ENCODE results near the gene PRR22. TPM values are rescaled to one million over a fixed set of nuclear protein-coding genes. Genes with fewer than 3 reads are reported as not detected.

Gene PRR22
- total and polyA plus RNA-seq, 3 donors from 2014 or later: 24.0 to 54.9 (median 35.0) TPM

DNA sequence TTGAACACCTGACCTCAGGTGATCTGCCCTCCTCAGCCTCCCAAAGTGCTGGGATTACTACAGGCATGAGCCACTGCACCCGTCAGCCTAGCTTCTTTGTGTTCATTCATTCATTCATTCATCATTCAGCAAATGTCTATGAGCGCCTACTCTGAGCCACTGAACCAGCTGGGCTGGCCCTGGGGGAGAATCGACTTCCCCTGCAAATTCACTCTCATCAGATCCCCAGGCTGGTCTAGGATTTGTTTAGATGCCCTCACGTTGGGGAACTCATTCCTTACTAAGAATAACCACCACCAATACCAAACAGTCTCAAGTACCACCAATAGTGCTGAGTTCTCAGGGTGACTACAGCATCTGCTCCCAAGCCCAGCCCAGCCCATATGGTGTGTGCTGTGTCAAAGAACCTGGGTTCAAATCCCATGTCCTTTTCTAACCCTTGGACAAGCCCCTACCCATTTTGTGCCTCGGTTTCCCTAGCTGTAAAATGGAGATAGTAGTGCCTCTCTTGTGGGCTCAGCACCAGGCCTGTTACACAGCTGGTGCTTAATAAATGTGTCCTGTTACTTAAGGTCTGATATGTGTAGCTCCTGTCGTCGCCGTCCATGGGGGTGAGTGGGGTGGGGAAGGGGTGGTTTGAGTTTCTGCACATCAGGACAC, 37.1 kb upstream of the PRR22 start:
- DNase-seq: no peak
- intact Hi-C loops (cut with DNase I; ENCODE audit: low total_unique reads): no loop called here
- no peaks in the 10 kb centered on the region for H3K27me3 ChIP-seq
- TF ChIP-seq POLR2A (IDR thresholded peaks at IDR 0.05): no peak
- TF ChIP-seq, protein P1, sequence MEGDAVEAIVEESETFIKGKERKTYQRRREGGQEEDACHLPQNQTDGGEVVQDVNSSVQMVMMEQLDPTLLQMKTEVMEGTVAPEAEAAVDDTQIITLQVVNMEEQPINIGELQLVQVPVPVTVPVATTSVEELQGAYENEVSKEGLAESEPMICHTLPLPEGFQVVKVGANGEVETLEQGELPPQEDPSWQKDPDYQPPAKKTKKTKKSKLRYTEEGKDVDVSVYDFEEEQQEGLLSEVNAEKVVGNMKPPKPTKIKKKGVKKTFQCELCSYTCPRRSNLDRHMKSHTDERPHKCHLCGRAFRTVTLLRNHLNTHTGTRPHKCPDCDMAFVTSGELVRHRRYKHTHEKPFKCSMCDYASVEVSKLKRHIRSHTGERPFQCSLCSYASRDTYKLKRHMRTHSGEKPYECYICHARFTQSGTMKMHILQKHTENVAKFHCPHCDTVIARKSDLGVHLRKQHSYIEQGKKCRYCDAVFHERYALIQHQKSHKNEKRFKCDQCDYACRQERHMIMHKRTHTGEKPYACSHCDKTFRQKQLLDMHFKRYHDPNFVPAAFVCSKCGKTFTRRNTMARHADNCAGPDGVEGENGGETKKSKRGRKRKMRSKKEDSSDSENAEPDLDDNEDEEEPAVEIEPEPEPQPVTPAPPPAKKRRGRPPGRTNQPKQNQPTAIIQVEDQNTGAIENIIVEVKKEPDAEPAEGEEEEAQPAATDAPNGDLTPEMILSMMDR (IDR thresholded peaks at IDR 0.05): no peak
- no peak overlapping the region for H3K27ac ChIP-seq
- no peaks in the 10 kb centered on the region for H3K9me3 ChIP-seq
- H3K4me3 ChIP-seq: no peak overlapping the region
- 47 to 68% methylated on average over 8 of the region's 8 CpGs for WGBS, 2 donors
- H3K4me1 ChIP-seq: no peaks in the 10 kb centered on the region
- H3K36me3 ChIP-seq (ENCODE audit: low read depth, missing control alignments): no peaks in the 10 kb centered on the region

DNA sequence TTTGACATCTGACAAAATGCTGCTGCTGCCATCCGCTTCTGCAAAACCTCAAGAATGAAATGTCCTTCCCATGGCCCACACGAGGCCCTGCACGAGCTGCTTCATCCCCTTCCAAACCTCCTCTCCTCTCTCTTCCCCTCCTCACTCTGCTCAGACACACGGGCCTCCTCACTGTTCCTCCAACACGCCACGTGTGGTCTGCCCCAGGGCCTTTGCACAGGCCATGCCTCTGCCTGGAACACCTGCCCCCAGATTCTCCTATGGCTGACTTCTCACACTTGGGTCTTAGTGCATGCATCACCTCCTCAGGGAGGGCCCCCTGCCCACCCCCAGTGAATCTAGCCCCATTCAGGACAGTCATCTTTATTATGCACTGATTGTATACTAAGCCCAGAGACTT, 36.2 kb upstream of the PRR22 start:
- H3K27me3 ChIP-seq: no peaks in the 10 kb centered on the region
- H3K4me1 ChIP-seq: no peaks in the 10 kb centered on the region
- intact Hi-C loops (cut with DNase I; ENCODE audit: low total_unique reads): no loop called here
- no peaks in the 10 kb centered on the region for H3K36me3 ChIP-seq (ENCODE audit: low read depth, missing control alignments)
- TF ChIP-seq, protein P1 (IDR thresholded peaks at IDR 0.05): no peak
- no peak for TF ChIP-seq POLR2A (IDR thresholded peaks at IDR 0.05)
- WGBS, 2 donors: 55 to 59% methylated on average over 6 of the region's 6 CpGs
- no peaks in the 10 kb centered on the region for H3K9me3 ChIP-seq
- H3K4me3 ChIP-seq: no peak overlapping the region
- H3K27ac ChIP-seq: no peak overlapping the region
- DNase-seq: no peak

DNA sequence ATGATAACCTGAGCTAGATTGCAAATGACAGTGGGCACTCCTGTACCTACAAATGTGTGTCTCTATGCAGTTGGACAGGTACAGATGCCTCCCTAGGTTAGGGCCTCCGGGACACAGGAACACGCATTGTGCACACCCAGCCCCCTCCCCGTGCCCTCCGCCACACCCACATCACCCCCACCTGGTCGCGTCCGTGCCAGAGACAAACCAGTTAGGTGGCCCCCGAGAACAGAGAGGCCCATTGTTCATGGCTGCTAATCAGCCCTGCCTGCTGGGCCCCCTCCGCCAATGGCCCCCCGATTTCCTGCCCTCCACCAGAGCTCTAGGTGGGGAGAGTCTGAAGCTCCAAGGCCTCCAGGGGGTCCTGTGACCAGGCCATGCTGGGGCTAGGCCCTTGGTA, 34.0 kb upstream of the PRR22 start:
- Histone ChIP-seq H3K36me3 (ENCODE audit: low read depth, missing control alignments) (no peaks in the 10 kb centered on the region), H3K4me3 (no peak overlapping the region), H3K4me1 (no peaks in the 10 kb centered on the region), H3K9me3 (no peaks in the 10 kb centered on the region), H3K27me3 (no peaks in the 10 kb centered on the region), H3K27ac (no peak overlapping the region)
- intact Hi-C loops (cut with DNase I; ENCODE audit: low total_unique reads): no loop called here
- TF ChIP-seq, protein P1 (IDR thresholded peaks at IDR 0.05): no peak
- no peak for TF ChIP-seq POLR2A (IDR thresholded peaks at IDR 0.05)
- 71 to 84% methylated on average over 10 of the region's 10 CpGs for WGBS, 2 donors
- no peak for DNase-seq

DNA sequence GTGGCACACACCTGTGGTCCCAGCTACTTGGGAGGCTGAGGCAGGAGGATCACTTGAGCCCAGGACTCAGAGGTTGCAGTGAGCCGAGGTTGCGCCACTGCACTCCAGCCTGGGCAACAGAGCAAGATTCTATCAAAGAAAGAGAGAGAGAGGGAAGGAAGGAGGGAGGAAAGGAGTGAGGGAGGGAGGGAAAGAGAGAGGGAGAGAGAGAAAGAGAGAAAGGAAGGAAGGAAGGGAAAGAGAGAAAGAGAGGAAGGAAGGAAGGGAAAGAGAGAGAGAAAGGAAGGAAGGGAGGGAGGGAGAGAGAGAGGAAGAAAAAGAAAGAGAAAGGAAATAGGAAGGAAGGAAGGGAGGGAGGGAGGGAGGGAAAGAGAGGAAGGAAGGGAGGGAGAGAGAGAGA, 32.7 kb upstream of the PRR22 start:
- Histone ChIP-seq H3K4me3 (no peak overlapping the region), H3K9me3 (no peaks in the 10 kb centered on the region), H3K4me1 (no peaks in the 10 kb centered on the region), H3K27me3 (no peaks in the 10 kb centered on the region), H3K36me3 (ENCODE audit: low read depth, missing control alignments) (no peaks in the 10 kb centered on the region), H3K27ac (no peak overlapping the region)
- no peak for DNase-seq
- intact Hi-C loops (cut with DNase I; ENCODE audit: low total_unique reads): no loop called here
- TF ChIP-seq, protein P1 (IDR thresholded peaks at IDR 0.05): no peak
- no peak for TF ChIP-seq POLR2A (IDR thresholded peaks at IDR 0.05)
- 85 to 90% methylated on average over 2 of the region's 2 CpGs for whole genome bisulfite sequencing, 2 donors

DNA sequence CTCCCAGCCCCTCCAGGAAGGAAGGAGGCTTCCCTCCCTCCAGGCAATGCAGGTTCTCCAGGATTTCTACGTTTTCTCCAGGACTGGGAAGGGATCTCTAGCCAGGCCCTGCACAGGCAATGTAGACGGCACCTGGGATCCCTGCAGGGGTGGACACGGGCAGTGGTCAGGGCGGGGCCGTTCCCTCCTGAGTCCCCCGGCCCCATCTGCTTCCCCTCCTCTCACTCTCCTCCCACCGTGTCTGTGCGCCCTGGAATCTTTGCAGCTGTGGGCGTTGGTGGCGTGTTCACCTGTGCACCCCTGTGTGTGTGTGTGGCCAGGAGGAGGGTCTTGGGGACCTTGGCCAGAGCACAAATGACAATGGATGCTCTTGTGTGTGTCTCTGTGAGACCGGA, 30.3 kb upstream of the PRR22 start:
- H3K9me3 ChIP-seq: no peaks in the 10 kb centered on the region
- no peak for DNase-seq
- no peaks in the 10 kb centered on the region for H3K36me3 ChIP-seq (ENCODE audit: low read depth, missing control alignments)
- H3K27me3 ChIP-seq: no peaks in the 10 kb centered on the region
- no peak for TF ChIP-seq POLR2A (IDR thresholded peaks at IDR 0.05)
- TF ChIP-seq, protein P1 (IDR thresholded peaks at IDR 0.05): no peak
- no peak overlapping the region for H3K4me3 ChIP-seq
- H3K4me1 ChIP-seq: no peaks in the 10 kb centered on the region
- H3K27ac ChIP-seq: no peak overlapping the region
- intact Hi-C loops (cut with DNase I; ENCODE audit: low total_unique reads): no loop called here
- 53 to 58% methylated on average over 11 of the region's 11 CpGs for WGBS, 2 donors

Data from testis (tissue), 3 donors.